Measurements from ENCODE around the gene PCDHA7.
"Not testable (repeated sequence)": the region's sequence is repeated elsewhere in the genome, so short reads cannot be mapped to it uniquely, and the experiment has no call there.

The PCDHA7 gene

DNA sequence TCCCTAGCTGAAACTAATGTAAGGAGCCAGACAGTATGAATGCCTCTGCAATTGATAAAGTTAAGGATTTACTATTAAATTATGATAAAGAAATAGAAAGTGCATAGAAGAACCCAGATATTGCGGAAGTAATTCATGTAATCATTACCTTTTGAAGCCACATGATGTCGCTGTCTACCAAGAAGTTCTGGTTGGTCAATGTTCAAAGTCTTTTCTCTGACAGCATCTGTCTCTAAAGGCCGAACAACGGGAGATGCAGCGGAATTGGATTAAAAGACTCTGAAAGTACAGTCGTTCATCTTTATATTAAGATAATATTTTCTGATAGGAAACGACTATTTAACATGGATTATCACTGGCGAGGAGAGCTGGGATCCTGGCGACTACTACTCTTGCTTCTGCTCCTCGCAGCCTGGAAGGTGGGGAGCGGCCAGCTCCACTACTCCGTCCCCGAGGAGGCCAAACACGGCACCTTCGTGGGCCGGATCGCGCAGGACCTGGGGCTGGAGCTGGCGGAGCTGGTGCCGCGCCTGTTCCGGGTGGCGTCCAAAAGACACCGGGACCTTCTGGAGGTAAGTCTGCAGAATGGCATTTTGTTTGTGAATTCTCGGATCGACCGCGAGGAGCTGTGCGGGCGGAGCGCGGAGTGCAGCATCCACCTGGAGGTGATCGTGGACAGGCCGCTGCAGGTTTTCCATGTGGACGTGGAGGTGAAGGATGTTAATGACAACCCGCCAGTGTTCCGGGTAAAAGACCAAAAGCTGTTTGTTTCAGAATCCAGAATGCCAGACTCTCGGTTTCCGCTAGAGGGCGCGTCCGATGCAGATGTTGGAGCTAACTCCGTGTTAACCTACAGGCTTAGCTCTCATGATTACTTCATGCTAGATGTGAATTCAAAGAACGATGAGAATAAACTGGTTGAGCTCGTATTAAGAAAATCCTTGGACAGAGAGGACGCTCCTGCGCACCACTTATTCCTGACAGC lies 7.2 kb downstream of the PCDHA7 start, which contains the start of gene PCDHA8:
TSS of gene PCDHA8 (plus strand) at position 210 of the 985 bp plus-strand sequence. CDS start at position 345, 135 bp downstream.
- no peak within 1 kb of the TSS for H2BK12ac ChIP-seq (ENCODE audit: low read length)
- H3K18ac ChIP-seq (ENCODE audit: low read length), result no peak within 1 kb of the TSS
- no peak within 1 kb of the TSS for H3K9ac ChIP-seq (ENCODE audit: low read depth, low read length, poor library complexity)
- no peak within 1 kb of the TSS for H3K4ac ChIP-seq (ENCODE audit: low read length)
- no peak within 1 kb of the TSS for H4K91ac ChIP-seq (ENCODE audit: low read depth, low read length, poor library complexity)
- no peak within 1 kb of the TSS for H2BK120ac ChIP-seq (ENCODE audit: low read depth, low read length)
- H2BK15ac ChIP-seq (ENCODE audit: low read length), result no peak within 1 kb of the TSS
- no peak within 1 kb of the TSS for H4K8ac ChIP-seq (ENCODE audit: low read depth, low read length)
- no peak within 1 kb of the TSS for H3K23ac ChIP-seq (ENCODE audit: low read depth, low read length, poor library complexity)
- peaks cover 4 to 53% of the 10 kb centered on the region in 2 donors for H3K9me3 ChIP-seq (replicated peaks in 1 of 2; ENCODE audit: control insufficient read depth in 2 of 2, insufficient read depth in 1 of 2, low read depth in 1 of 2, low read length in 2 of 2)
- DNase-seq (ENCODE audit: low spot score), result no peak
- no peak within 1 kb of the TSS for H3K14ac ChIP-seq (ENCODE audit: low read length)
- H3K27me3 ChIP-seq (ENCODE audit: control insufficient read depth in 3 of 3, insufficient read depth in 3 of 3, low read depth in 1 of 3, low read length in 3 of 3), result no peaks in the 10 kb centered on the region
- WGBS, 2 donors (ENCODE audit: extremely low coverage in 2 of 2, insufficient read length in 2 of 2, insufficient replicate concordance in 1 of 2), result no CpG with 5 or more reads among the region's 47 CpGs
- H2AK5ac ChIP-seq (ENCODE audit: low read depth, low read length), result no peak within 1 kb of the TSS
- H3K4me1 ChIP-seq (ENCODE audit: control insufficient read depth in 2 of 2, insufficient read depth in 1 of 2, low read depth in 1 of 2, low read length in 2 of 2), result no peaks in the 10 kb centered on the region
- no peak within 1 kb of the TSS for H2BK5ac ChIP-seq (ENCODE audit: low read length)
- H3K4me2 ChIP-seq (ENCODE audit: insufficient read depth, low read length, poor library complexity, severe bottlenecking), result no peak within 1 kb of the TSS
- no peak within 1 kb of the TSS for H2AFZ ChIP-seq (ENCODE audit: low read length)
- peak within 1 kb of the TSS; percentile 35 to 63 for H3K4me3 ChIP-seq (ENCODE audit: low read length in 2 of 2)
- H3K27ac ChIP-seq (replicated peaks; ENCODE audit: low read length), result no peak within 1 kb of the TSS
- H3K36me3 ChIP-seq (replicated peaks in 1 of 2; ENCODE audit: control insufficient read depth in 2 of 2, insufficient read depth in 2 of 2, low read length in 2 of 2), result peaks cover under 1 to 21% of the 10 kb centered on the region in 2 donors
- peaks cover under 1% of the 10 kb centered on the region for H3K79me1 ChIP-seq (ENCODE audit: low read depth, low read length)

DNA sequence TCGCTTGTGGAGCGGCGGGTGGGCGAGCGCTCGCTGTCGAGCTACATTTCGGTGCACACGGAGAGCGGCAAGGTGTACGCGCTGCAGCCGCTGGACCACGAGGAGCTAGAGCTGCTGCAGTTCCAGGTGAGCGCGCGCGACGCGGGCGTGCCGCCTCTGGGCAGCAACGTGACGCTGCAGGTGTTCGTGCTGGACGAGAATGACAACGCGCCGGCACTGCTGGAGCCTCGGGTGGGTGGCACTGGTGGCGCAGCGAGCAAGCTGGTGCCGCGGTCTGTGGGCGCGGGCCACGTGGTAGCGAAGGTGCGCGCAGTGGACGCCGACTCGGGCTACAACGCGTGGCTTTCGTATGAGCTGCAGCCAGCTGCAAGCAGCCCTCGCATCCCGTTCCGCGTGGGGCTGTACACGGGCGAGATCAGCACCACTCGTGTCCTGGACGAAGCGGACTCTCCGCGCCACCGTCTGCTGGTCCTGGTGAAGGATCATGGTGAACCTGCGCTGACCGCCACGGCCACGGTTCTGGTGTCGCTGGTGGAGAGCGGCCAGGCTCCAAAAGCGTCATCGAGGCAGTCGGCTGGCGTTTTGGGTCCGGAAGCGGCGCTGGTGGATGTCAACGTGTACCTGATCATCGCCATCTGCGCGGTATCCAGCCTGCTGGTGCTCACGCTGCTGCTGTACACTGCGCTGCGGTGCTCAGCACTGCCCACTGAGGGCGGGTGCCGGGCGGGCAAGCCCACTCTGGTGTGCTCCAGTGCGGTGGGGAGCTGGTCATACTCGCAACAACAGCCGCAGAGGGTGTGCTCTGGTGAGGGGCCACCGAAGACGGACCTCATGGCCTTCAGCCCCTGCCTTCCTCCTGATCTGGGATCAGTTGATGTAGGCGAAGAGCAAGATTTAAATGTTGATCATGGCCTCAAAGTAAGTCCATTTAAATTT lies 9.0 kb downstream of the PCDHA7 start:
- H3K27ac ChIP-seq (replicated peaks; ENCODE audit: low read length), result no peak overlapping the region
- WGBS, 2 donors (ENCODE audit: extremely low coverage in 2 of 2, insufficient read length in 2 of 2, insufficient replicate concordance in 1 of 2), result no CpG with 5 or more reads among the region's 87 CpGs
- peaks cover 0 to 15% of the 10 kb centered on the region in 2 donors for H3K36me3 ChIP-seq (replicated peaks in 1 of 2; ENCODE audit: control insufficient read depth in 2 of 2, insufficient read depth in 2 of 2, low read length in 2 of 2)
- H3K9me3 ChIP-seq (replicated peaks in 1 of 2; ENCODE audit: control insufficient read depth in 2 of 2, insufficient read depth in 1 of 2, low read depth in 1 of 2, low read length in 2 of 2), result peaks cover 2 to 52% of the 10 kb centered on the region in 2 donors
- no peak overlapping the region for H2BK5ac ChIP-seq (ENCODE audit: low read length)
- H3K18ac ChIP-seq (ENCODE audit: low read length), result no peak overlapping the region
- H4K8ac ChIP-seq (ENCODE audit: low read depth, low read length), result no peak overlapping the region
- no peak overlapping the region for H4K91ac ChIP-seq (ENCODE audit: low read depth, low read length, poor library complexity)
- H3K4me3 ChIP-seq (ENCODE audit: low read length in 2 of 2), result no peak overlapping the region
- DNase-seq (ENCODE audit: low spot score), result no peak
- no peak overlapping the region for H2BK120ac ChIP-seq (ENCODE audit: low read depth, low read length)
- H3K23ac ChIP-seq (ENCODE audit: low read depth, low read length, poor library complexity), result no peak overlapping the region
- H3K9ac ChIP-seq (ENCODE audit: low read depth, low read length, poor library complexity), result no peak overlapping the region
- H2AK5ac ChIP-seq (ENCODE audit: low read depth, low read length), result no peak overlapping the region
- H3K4ac ChIP-seq (ENCODE audit: low read length), result no peak overlapping the region
- no peak overlapping the region for H2BK15ac ChIP-seq (ENCODE audit: low read length)
- no peak overlapping the region for H2BK12ac ChIP-seq (ENCODE audit: low read length)
- no peak overlapping the region for H3K4me2 ChIP-seq (ENCODE audit: insufficient read depth, low read length, poor library complexity, severe bottlenecking)
- H3K14ac ChIP-seq (ENCODE audit: low read length), result no peak overlapping the region
- no peaks in the 10 kb centered on the region for H3K27me3 ChIP-seq (ENCODE audit: control insufficient read depth in 3 of 3, insufficient read depth in 3 of 3, low read depth in 1 of 3, low read length in 3 of 3)
- H3K4me1 ChIP-seq (ENCODE audit: control insufficient read depth in 2 of 2, insufficient read depth in 1 of 2, low read depth in 1 of 2, low read length in 2 of 2), result no peaks in the 10 kb centered on the region
- no peaks in the 10 kb centered on the region for H3K79me1 ChIP-seq (ENCODE audit: low read depth, low read length)
- no peak overlapping the region for H2AFZ ChIP-seq (ENCODE audit: low read length)

DNA sequence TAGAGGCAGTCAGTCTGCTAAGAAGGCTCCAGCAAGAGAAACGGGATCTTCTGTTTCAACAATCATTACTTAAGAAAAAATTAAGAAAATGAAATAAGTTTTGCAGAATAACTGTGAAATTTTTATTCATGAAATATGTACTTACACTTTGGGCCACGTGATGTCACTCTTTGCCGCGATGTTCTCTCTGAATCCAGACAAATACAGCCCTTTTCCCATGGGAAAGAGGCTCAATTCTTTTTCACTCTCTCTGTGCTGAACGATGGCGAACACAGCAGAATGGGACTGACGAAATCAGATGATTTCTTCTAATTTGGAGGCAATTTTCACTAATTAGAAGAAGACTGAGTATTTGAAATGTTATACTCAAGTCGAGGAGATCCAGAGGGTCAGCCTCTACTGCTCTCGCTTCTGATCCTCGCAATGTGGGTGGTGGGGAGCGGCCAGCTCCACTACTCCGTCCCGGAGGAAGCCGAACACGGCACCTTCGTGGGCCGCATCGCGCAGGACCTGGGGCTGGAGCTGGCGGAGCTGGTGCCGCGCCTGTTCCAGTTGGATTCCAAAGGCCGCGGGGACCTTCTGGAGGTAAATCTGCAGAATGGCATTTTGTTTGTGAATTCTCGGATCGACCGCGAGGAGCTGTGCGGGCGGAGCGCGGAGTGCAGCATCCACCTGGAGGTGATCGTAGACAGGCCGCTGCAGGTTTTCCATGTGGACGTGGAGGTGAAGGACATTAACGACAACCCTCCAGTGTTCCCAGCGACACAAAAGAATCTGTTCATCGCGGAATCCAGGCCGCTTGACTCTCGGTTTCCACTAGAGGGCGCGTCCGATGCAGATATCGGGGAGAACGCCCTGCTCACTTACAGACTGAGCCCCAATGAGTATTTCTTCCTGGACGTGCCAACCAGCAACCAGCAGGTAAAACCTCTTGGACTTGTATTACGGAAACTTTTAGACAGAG lies 14.4 kb downstream of the PCDHA7 start, which contains the start of gene PCDHA9:
TSS of gene PCDHA9 (plus strand) at position 244 of the 964 bp plus-strand sequence. CDS start at position 358, 114 bp downstream.
- H3K9ac ChIP-seq (ENCODE audit: low read depth, low read length, poor library complexity); H2AK5ac ChIP-seq (ENCODE audit: low read depth, low read length): not testable (repeated sequence)
- no CpG with 5 or more reads among the region's 48 CpGs for WGBS, 2 donors (ENCODE audit: extremely low coverage in 2 of 2, insufficient read length in 2 of 2, insufficient replicate concordance in 1 of 2)

More for the DNA sequence above, 14.4 kb downstream of the PCDHA7 start, which contains the start of gene PCDHA9:
- not testable (repeated sequence) for H3K14ac ChIP-seq (ENCODE audit: low read length); H2BK5ac ChIP-seq (ENCODE audit: low read length); H3K27me3 ChIP-seq (ENCODE audit: control insufficient read depth in 3 of 3, insufficient read depth in 3 of 3, low read depth in 1 of 3, low read length in 3 of 3); H2BK120ac ChIP-seq (ENCODE audit: low read depth, low read length); H4K91ac ChIP-seq (ENCODE audit: low read depth, low read length, poor library complexity); DNase-seq (ENCODE audit: low spot score); H3K36me3 ChIP-seq (replicated peaks in 1 of 2; ENCODE audit: control insufficient read depth in 2 of 2, insufficient read depth in 2 of 2, low read length in 2 of 2); H3K4ac ChIP-seq (ENCODE audit: low read length); H4K8ac ChIP-seq (ENCODE audit: low read depth, low read length); H3K4me3 ChIP-seq (ENCODE audit: low read length in 2 of 2); H2BK12ac ChIP-seq (ENCODE audit: low read length); H2BK15ac ChIP-seq (ENCODE audit: low read length); H3K4me2 ChIP-seq (ENCODE audit: insufficient read depth, low read length, poor library complexity, severe bottlenecking); H3K23ac ChIP-seq (ENCODE audit: low read depth, low read length, poor library complexity); H2AFZ ChIP-seq (ENCODE audit: low read length); H3K27ac ChIP-seq (replicated peaks; ENCODE audit: low read length); H3K18ac ChIP-seq (ENCODE audit: low read length); H3K79me1 ChIP-seq (ENCODE audit: low read depth, low read length); H3K4me1 ChIP-seq (ENCODE audit: control insufficient read depth in 2 of 2, insufficient read depth in 1 of 2, low read depth in 1 of 2, low read length in 2 of 2)
- H3K9me3 ChIP-seq (replicated peaks in 1 of 2; ENCODE audit: control insufficient read depth in 2 of 2, insufficient read depth in 1 of 2, low read depth in 1 of 2, low read length in 2 of 2), result peaks cover 0 to 40% of the 10 kb centered on the region in 2 donors
